HG03439 (cell line): ENCODE results near the gene TRPM6.

Experiments used
- ATAC-seq: cut with Tn5 transposase; IDR thresholded peaks from one replicate; pipeline ENCODE4 v1.9.1; 2021; ENCODE audit warnings: mild to moderate bottlenecking, moderate library complexity; ENCODE audit not compliant: unreplicated experiment

TRPM6 gene

DNA sequence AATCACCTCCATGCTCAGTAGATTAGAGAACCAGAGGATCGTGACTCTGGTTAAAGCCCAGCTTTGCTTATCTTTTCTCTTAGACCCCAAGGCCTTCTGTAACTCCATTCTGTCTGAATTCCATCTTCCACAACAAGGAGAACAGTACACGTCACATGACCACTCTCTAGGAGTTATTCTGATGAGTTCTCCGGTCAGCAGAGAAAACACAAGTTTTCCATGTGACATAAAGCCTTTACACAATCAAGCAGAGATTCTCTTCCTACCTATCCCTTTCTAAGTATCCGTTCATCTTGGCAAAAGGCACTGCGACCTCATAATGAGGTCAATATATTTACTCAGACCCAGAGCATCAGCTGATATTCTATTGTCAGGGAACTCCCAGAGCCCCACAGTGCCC lies 112.3 kb downstream of the TRPM6 start:
- no peak for ATAC-seq

DNA sequence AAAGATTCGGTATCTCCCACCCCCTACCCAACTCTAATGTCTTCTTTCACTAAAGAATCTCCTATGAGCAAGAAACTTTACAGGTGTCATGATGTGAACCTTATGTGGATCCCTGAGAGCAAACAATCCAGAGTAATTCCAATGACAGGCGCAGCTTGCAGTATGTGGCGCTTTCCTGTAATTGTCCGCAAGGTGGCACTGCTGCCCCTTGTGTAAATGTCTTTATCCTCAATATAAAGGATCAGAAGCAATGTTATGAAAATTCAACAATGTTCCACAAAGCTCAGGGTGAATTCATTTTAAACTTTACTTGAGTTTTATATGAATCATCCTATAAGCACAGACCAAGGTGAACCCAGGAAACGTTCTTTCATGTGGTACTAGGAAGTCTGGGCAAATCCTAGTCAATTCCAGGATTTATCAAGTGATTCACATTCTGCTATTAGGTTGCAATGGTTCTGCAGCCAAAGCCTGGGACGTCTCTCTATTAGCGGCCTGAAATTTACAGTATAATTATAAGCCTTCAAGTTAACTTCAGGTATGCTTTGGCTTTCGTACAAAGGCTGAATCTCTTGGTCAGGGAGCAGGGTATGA lies 113.7 kb downstream of the TRPM6 start:
- no peak for ATAC-seq

DNA sequence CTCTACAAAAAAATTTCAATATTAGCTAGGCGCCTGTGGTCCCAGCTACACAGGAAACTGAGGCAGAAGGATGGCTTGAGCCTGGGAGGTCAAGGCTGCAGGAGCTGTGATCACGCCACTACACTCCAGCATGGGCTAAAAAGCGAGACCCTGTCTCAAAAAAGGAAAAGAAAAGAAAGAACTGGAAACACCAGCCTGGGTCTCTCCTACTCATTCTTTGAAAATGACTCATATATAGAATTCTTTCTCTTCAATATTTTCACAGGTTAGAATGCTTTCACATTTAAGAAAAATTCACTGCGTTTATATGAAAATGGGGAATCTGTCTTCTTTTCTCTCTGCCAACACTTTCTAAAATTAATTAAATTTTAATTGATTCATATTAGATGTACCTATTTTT lies 115.6 kb downstream of the TRPM6 start:
- ATAC-seq = peak; percentile 50

- no peak for ATAC-seq
These were observed 116.0 kb downstream of the TRPM6 start for GRCh38 chr9:74771672-74772071.

GRCh38 chr9:74771262-74771585 lies 116.5 kb downstream of the TRPM6 start:
- ATAC-seq = no peak

GRCh38 chr9:74770508-74771261 lies 117.0 kb downstream of the TRPM6 start:
- ATAC-seq = peak; percentile 62

GRCh38 chr9:74765481-74765971 lies 122.2 kb downstream of the TRPM6 start:
- no peak for ATAC-seq

DNA sequence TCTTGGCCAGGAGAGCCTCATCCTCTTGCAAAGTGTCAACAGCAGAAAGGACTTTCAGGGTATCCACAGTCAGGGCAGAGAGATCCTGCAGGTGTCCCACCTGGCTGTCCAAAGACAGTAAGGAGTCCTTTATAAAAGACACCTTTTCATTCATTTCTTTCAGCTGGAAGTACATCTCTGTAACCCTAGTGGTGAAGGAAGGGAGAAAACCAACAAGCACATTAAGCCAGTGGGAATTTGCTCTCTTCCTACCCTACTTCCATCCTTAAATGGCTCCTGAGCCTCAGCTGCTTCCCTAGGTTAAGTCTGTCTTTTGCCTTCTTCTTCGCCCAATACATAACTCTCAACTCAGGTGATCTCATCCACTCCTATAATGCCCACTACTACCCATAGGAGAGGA lies 124.8 kb downstream of the TRPM6 start:
- no peak for ATAC-seq

- ATAC-seq = no peak
These were observed 127.6 kb downstream of the TRPM6 start for GRCh38 chr9:74760031-74760700.

DNA sequence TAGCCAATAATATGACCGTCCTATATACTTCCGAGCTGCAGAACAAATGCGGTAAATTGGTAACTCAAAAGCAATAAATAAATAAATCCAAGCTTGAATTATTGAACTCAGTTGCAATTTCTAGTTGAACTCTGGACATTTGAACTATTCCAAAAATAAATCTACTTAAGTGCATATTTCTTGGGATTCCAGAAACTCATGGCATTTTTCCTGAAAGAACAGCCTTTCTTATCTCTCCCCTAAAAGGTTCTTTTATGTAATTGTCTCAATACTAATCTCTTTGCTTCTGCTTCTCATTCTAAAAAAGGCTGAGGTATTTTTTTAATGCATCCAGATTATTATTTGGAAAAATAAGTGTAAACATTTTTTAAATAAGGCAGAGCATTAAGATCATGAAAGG lies 131.7 kb downstream of the TRPM6 start:
- ATAC-seq = no peak

DNA sequence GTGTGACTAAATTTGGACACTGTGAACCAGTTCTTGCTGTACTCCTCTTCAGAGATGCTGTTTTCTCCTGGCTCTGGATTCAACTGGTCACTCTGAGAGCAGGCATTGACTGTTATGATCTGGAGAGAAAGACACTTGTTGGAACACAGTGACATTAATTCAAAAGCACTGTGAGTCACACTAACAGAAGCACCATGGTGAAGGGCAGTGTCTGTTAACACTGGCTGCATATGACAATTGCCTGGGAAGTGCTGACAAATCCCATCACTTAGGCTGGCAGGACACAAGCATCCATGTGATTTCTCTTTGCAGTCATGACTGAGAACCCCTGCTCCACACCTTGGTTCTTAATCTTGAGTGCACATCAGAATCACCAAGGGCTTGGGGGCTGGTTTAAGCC lies 132.4 kb downstream of the TRPM6 start:
- no peak for ATAC-seq

- ATAC-seq = no peak
These were observed 134.1 kb downstream of the TRPM6 start for GRCh38 chr9:74753650-74754049.

DNA sequence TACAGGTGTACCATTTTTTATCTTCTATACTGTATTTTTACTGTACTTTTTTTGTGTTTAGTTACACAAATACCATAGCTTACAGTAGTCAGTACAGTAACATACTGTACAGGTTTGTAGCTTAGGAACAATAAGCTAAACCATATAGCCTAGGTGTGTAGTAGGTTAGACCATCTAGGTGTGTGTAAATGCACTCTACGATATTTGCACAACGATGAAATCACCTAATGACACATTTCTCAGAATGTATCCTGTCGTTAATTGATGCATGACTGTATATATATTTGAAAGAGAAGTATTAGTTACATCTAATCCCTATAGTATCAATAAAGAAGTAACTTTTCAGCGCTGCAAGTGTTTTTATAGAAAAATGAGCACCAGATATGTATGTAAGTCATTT lies 138.8 kb downstream of the TRPM6 start:
- no peak for ATAC-seq

DNA sequence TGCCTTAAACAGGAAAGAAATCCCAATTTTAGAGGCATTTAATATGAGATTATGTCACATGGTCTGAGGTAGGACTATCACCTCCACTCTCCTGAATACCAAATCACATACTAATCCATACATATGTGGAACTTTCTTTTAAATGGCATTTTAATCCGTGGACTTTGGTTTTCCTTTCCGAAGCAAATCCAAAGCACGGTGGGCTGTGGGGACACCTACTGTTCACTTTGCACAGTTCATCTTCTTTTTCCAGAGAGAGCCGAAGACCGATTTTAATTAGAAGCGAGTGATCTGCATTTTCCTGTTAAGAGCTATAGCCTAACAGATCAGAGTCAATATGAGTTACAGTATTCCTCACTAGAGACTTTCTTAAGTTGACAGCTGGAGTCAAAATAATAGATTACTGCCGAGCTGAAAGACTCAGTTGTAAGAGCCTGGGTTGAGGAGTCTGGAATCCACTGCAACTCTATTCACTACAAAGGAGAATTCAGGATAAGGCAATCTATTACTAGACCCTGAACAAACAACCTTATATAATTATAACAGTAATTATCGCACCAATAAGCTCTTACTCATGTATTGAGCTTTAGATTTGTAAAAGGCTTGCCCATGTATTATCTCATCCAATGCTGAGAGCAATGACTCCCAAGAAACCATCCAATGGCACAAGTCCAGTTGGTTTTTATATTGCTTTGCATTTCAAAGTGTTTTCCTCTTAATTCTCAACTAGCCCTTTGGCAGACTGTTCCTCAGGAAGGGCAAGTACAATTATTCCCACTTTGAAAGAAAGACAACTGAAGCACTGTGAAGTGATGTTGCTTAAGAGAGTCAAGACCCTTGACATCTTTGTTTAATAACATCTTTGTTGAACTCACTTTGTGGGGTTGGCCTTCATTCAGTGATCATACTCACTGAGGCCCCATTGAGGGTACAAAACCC lies 144.7 kb downstream of the TRPM6 start:
- ATAC-seq = no peak

- no peak for ATAC-seq
These were observed 145.4 kb downstream of the TRPM6 start for GRCh38 chr9:74742191-74742790.

GRCh38 chr9:74736646-74737045 lies 151.1 kb downstream of the TRPM6 start:
- no peak for ATAC-seq

DNA sequence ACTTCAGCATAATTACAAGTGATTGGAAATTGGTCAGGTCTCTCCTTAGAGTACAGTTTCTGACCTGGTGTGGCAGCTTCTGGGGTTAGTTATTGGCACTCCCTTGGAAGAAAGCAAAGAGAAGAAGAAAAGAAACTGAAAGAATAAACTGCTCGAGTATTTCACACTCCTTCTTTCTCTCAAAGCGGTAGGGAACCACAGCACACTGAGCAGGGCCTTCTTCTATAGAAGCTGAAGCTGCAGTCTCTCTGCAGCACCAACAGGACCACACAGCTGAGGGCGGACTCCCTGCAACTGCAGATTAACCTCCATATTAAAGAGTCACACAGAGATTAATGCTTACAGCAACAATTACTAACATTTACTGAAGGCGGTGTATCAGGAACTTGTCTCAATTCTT lies 152.0 kb downstream of the TRPM6 start:
- ATAC-seq = no peak

DNA sequence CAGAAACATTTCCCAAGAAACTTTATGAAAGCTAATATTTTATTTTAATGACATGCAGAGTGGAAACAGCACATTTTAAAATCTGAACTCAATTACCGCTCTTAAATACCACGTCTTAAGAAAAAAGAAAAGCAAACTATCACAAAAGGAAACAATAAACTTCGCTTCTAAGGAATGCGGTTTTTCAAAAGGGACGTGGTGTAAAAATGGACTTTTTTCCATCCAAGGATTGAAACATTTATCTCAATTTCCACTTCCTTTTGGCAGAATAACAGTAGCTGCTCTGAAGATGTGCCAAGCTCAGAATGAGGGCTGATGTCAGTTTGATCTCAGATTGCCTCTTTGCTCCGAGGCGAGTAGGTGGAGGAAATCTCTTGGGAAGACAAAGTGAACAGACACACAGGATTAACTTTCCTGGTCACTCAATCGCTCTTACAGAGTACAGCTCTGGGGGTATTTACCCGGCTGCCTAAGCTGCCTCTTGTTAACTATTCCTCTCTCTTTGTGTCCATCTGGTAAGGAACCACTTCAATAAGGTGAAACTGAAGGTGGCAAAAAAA lies 158.5 kb downstream of the TRPM6 start:
- ATAC-seq = no peak

DNA sequence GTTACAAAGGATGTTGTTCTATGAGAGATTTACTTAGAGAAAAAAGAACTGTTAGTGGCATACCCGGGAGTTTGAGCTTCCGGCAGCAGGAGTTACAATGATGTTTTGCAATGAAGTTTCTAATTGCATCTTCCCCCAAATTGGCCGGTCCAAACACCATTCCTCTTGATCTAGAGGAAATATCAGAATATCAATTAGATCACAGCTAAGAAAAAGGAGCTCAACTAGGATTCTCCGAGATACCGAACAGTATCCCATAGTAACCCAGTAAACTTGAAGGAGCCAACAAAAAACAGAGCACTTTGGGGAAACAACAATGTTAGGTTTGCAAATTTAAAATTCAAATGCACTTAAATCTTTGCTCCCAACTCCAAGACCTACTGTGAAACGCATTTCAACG lies 159.5 kb downstream of the TRPM6 start:
- no peak for ATAC-seq

DNA sequence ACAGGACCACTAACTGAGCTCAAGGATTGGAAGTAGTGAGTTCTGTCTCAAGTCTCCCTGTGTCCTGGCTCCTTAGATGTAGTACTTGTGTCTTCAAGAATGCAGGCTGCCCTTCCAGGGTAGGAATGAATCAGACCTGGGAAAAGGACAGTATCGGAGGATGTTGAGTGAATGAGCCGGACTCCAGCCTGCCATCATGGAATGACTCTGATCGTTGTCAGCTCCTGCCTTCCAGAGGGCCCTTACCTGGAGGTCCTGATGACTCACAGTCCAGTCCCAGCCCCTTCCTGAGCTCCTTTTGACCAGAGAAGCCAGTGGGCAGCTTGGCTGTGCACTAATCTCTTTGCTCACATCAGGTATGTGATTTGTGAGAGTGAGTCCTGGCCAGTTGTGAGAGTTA lies 161.1 kb downstream of the TRPM6 start:
- no peak for ATAC-seq
